Epidermal melanocyte (primary cell): ENCODE measurements around the gene NUP210.

Source experiments
- DNase-seq: peaks from one replicate; pipeline ENCODE4 v3.0.0; 2011; ENCODE audit warnings: low spot score; ENCODE audit not compliant: insufficient read length

The NUP210 gene

DNA sequence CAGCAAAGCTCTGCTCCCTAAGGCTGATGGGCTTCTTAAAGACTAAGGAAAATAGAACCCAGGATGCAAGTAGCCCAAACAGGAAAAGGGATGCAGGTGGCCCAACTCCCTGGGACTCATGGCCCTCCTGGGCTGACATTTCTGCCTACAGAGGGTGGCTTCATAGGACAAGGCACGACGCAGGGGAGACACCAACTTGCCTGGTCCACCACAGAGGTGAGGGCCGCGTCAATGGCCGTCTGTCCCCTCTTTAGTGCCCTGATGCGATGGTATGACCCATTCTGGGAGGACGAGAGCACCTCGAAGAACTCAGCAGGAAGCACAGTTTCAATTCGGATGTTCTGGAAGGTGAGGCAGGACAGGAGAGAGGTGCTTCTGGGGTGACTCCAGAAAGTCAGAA lies 44.0 kb downstream of the NUP210 start:
- no peak for DNase-seq

DNA sequence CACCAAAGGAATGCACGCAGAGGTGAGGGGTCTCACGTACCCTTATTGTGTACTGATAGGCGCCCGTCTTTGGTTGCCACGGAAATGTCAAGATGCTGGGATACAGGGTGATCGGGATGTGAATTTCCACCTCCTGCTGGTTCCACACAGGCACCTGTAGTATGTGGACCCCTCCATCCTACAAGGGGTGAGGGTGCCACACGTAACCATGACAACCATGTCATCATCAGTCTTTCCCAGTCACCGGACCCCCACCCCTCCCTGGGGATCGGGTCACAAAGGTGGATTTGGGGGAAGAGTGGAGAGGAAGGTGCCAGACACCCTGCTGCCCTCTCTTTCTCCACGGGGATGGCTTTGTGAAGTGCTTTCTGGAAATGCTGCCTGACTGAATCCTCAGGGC lies 44.7 kb downstream of the NUP210 start:
- DNase-seq, result no peak

DNA sequence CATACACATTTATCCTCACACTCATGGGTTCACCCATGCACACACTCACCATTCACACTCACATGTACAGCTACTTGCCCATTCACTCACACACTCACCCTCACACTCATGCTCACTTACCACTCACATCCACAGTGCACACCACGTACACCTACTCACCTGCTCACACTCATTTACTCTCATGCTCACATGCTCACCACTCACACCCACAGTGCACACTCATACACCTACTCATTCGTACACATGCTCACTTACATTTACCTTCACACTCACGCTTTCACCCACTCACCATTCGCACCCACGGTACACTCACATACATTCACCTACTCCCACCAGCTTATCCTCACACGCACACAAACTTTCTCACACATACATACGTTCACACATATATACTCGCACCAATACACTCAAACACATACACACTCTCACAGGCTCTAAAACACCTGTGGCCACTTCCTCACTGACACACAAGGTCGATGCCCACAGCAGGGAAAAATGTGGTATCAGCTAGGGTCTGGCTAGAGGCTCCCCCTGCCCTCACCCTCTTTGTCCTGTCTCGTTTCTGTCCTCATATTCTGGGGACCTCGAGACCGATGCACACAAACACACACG lies 46.0 kb downstream of the NUP210 start:
- no peak for DNase-seq

DNA sequence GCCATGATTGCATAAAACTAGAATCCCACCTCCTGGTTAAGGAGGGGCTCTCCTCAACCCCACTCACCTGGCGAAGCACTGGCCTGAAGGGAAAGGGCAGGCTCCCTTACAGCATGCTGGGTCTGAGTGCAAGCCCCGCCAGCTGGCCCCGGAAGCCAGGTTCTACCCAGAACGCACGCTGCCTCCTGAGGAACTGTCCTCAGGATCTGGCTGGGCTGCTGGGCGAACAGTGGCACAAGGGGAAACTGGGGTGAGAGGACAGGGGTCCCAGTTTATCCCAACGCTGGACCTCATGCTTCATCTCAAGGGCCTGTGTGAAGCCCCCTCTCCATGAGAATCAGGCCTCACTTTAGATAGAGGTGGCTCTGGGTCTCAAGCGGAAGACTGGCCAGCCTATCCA lies 47.5 kb downstream of the NUP210 start:
- no peak for DNase-seq

DNA sequence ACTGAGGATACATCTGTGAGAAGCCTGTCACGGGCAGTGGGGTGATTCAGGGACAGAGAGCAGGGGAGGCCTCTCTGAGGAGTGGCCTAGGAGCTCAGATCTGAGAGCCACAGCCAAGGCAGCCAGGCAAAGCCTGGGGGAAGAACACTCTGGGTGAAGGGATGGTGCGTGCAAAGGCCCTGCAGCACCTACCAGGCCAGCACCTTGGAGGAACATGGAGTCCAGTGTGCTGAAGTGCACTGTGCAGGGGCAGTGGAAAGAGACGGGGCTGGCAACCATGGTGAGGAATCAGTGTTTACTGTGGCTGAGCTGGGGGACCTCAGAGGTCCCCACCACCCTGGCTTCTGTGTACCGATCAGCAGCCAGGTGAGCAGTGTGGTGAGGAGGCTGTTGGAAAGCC lies 48.0 kb downstream of the NUP210 start:
- DNase-seq, result no peak

DNA sequence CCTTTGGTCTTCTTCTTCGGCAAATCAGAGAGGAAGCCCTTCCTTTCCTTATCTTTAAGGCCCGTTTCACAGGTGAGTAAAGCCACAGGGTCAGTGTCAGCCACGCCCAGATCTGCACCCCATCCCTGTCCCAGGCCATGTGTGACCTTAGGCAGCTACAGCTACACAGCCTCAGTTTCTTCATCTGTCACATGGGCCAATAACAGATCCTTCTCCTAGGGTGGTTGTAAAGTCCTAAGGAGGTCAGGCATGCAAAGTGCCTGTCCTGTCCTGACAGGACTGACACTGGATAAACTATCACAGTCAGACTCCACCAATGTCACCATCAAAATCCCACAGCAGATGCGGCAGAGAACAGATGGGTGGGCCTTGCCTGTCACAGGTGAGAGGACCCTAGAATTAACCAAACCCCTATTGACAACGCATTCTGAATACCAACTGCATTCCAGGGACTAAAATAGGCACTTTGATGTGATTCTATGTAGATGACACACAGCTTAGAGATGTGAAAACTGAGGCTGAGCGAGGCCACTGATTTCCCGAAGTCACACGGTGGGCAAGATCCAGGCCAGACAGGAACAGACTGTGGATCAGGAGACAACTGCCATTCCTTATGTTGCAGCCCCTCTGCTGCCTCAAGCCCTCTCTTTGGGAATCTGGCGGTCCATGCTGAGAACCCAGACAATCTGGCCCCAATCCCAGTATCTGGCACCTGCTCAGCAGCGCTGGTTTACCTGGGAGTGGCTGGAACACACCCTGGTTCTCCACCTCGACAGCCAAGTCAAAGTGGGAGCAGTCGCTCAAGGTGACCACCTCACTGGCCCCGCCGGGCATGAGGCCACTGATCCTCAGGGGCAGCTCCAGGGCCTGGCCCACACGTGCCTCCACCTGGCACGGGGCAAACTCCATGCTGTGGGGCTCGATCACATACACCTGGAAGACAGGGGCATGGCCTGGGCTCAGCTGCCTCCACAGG lies 48.7 kb downstream of the NUP210 start:
- no peak for DNase-seq

DNA sequence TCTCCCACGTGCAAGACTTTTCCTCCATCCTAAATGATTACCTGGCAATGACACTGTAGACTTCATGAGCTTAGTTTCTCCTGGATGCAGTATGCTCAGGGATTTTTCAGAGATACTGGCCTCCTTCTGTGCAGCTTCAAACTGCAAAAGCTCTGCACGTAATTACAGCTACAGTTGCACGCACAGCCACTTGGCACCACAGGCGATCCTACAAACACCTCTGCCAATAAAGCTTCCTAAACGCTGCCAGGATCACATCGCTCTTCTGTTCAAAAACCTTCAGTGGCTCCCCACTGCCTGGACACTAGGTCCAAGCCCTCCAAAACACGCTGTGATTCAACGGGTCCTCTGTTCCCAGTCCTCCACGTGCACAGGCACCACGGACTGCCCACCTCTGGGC lies 49.5 kb downstream of the NUP210 start:
- DNase-seq, result no peak

DNA sequence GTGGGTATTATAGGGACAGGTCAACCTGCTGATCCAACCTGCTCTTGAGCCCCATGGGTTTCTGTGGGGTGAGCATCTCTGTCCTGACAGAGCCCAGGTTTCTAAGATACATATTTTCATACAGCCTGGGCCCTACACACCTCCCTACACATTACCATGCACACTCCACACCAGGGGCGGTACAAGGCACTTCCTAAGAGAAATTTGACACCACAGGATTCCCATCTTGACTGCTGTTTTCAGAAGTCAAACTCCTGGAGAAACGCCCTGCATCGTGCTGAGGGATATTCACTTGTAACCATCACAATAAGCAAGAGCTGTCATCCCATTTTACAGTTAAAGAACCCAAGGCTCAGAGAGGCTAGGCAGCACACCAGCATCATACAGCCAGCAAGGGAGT lies 50.1 kb downstream of the NUP210 start:
- no peak for DNase-seq

DNA sequence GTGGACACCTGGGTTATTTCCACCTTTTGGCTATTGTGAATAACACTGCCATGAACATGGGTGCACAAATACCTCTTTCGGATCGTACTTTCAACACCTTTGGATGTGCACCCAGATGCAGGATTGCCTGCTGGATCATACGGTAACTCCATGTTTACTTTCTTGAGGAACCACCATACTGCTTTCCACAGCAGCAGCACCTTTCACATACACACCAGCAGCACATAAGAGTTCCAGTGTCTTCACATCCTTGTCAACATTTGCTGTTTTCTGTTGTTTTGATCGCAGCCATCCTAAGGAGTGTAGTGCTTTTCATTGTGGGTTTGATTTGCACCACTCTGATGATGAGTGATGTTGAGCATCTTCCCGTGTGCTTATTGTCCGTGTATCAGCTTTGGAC lies 51.3 kb downstream of the NUP210 start:
- no peak for DNase-seq

DNA sequence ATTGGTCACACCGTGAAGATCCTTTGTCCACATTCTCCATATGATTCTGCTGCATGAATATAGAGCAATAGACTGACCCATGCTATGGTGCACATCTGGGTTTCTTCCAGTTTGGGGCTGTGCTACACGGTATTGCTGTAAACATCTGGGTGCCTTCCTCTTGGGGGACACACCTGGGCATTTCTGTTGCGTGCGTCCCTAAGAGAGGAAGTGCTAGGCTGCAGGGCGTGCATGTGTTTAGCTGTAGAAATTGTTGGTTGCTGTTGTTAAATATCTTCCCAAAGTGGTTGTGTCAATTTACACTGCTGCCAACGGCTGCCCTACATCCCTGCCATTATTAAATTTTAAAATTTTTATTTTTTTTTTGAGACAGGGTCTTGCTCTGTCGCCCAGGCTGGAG lies 52.4 kb downstream of the NUP210 start:
- DNase-seq, result no peak

DNA sequence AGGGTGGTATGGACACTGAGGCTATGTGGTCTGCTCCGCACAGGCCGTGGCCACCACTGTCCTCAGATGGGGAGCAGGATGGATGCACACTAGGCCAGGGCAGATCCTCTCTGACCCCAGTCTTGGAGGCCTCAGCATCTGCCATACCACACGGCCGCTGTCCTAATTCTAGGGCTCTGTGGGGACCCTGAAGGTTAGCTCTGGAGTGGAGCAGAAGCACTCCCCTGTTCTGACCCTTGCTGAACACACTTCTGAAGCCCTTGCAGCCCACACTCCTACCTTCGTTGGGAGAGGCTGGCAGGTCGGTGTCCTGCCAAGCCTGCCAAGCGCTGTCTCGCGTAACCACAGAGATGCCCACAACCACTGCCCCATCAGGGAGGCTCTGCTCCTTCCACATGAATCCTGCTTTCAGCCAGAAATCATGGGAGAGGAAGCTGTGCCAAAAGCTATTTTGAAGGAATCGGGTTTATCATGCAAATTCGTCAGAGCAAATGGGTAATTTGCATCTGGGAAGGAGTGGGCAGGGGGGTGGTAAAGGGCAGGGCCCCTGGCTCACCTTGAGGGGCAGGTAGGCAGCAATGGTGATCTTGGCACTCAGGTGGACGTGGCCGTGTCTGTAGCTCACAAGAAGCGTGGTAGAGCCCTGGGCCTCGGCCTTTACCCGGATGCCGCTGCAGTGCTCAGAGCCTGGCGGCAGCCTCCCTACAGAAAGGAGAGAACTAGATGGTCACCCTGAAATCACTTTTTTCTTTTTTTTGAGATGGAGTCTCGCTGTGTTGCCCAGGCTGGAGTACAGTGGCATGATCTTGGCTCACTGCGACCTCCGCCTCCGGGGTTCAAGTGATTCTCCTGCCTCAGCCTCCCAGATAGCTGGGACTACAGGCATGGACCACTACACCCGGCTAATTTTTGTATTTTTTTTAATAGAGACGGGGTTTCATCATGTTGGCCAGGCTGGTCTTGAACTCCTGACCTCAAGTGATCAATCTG lies 54.4 kb downstream of the NUP210 start:
- no peak for DNase-seq

DNA sequence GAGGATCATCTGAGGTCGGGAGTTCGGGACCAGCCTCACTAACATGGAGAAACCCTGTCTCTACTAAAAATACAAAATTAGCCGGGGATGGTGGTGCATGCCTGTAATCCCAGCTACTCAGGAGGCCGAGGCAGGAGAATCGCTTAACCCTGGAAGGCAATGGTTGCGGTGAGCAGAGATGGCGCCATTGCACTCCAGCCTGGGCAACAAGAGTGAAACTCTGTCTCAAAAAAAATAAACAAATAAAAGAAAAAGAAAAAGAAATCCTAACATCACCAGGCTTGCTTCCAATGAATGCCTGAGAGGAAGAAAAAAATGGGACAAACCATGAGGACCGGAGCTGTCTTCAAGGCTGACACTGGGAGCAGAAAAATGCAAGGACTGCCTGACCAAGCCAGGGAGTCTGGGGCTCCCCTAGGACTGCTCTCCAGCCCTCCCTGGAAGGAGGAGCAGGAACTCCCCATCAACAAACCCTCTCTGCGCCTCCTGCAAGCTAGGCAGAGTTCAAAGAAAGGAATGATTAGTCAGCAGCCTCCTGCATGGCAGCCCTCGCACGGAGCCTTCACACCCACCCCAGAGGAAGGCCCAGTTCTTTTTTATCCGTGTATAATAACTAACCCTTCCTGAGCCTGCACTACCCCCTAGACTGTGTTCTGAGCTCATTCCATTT lies 55.4 kb downstream of the NUP210 start:
- DNase-seq, result no peak

DNA sequence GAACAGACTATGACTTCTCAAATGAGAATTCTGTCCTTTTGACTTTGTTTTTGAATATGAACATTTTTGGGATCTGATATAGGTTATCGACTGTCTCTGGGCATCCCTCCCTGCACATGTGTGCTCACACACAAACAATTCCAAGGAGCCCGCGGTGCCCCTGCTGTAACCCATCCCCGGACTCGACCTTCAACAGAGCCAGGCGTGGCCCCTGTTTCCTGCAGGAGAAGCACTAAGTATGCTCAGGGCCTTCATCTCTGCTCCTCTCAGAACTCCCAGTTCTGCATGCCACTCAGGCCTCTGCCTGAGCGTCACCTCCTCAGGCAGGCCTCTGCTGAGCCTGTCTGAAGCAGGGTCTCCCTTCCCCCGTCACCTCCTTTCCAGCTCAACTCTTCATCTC lies 57.6 kb downstream of the NUP210 start:
- no peak for DNase-seq

DNA sequence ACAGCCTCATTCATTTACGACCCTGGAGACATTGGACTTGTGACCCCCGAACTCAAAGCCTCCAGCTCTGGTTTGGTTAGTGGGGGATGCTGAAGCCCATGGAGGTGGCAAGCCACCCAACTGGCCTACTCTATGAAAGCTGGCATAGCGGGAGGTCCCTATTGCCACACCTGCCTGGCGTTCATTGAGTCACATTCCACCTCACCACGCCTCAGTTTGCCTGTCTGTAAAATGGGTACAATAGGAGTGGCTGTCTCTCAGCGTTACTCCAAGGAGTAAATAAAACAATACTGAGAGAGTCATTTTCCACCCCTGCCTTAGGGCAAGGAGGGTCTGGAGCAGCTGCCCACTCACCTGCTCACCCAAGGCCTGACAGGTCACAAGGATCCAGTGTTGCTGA lies 60.2 kb downstream of the NUP210 start:
- no peak for DNase-seq

DNA sequence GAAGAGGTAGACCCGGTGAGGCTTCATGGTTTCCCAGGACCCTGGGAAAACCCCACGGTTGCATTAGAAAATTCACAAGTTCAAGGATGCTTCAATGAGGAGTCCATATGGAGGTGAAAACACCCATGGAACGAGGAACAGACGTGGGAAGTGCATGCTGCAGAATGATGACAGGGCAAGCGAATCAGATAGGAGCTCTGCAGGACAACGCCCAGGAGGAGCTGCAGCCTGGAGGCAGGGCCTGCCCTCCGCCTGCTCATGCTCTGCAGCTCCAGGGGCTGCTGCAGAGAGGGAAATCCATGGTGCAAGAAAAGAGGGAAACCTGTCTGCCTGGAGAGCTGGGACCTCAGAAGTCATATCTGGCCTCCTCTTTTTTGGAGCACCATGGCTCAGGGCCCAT lies 61.5 kb downstream of the NUP210 start:
- no peak for DNase-seq

DNA sequence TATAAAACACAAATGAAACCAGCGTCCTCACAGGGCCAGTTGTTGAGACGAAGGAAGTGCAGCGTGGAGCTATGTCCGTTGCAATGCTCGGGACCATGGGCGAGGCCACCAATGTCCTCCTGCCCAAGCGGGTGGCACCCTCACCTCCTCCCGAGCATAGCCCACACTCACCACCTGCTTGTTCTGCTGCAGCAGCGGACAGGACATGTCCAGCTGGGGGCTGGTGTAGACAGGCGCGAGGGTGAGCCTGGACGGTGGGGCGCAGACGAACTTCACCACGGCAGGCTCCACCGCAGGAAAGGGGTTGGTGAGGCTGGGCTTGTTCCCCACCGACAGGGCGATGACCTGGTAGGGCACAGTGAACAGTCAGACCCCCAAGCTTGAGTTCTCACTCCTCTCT lies 62.1 kb downstream of the NUP210 start:
- no peak for DNase-seq

DNA sequence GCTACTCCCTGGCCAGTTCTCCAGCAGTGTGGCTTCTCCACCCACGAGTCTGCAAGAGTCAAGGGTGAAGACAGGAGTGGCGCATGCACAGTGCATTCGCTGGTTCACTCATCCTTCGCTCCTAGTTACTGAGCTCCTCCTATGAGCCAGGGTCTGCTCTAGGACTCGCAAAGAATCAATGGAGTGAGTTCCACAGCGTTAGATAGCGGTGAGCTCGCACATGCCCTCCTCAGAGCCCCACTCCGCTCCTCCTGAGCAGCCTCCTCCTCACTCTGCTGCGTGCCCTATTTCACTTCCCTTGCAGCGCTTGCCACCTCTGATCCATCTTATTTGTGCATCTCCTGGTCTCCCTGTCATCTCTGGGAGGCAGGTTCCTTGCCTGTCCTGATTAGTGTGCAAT lies 63.0 kb downstream of the NUP210 start:
- DNase-seq, result no peak

DNA sequence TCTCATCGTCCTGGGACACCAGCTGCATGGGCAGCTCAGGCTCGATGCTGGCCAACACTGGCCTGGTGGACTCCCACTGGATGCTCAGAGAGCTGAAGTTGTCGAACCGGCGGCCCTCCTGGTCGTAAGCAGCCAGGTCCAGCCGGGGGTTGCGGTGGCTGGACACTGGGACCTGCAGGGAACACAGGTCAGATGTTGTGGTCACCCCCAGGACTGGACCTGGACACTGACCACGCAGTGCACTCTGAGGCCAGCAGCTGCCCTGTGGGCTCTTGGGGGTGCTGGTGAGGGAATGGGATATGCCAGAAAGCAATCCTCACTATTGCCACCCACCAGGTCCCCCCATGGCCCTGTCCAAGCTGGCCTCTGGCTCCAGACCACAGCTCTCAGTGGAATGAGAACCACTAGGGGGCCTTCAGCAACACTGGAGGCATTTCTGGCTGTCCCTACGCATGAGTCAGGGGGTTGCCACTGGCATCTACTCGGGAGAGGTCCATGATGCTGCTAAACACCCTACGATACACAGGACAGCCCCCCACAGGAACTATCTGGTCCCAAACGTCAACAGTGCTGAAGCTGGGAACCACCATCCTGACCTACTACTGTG lies 66.1 kb downstream of the NUP210 start:
- DNase-seq, result no peak

DNA sequence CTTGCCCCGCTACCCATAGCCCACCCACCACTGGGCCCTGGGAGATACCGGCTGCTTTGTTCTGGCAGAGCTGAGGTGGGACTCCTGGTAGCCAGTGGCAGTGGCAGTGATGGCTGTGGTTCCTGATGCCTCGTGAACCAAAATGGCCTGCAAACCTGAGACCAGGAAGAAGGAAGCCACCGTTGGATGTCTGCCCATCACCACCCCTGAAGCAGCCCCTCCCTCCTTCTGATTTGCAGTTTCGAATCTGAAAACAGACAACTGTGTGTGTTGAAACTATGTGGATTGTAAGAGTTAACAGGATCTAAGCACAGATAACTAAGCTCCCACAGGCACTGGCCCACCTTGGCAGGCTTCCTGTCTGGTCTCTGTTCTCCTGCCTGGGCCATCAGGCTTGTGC lies 66.6 kb downstream of the NUP210 start:
- DNase-seq, result no peak

DNA sequence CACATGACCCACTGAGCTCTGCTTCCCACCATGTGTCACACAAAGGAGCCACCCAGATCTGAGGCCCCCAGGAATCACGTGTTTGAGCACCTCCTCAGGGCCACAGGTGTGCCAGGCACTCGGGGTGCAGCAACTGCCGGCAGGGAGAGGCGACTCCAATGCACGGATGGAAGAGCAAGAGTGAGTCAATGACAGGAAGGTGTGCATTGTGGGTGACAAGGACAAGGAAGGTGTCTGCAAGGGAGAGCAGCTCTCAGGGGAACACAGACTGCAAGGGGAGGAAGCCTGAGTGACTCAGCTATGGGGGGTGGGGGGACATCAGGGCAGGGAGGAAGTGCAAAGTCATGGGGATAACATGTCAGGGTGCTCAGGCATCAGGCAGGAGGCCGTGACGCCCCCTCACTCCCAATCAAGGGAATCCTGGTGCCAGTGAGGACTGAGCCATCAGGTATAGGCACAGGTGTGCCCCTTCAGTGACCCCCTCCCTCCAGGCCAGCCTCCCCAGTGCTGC lies 67.4 kb downstream of the NUP210 start:
- DNase-seq, result no peak

DNA sequence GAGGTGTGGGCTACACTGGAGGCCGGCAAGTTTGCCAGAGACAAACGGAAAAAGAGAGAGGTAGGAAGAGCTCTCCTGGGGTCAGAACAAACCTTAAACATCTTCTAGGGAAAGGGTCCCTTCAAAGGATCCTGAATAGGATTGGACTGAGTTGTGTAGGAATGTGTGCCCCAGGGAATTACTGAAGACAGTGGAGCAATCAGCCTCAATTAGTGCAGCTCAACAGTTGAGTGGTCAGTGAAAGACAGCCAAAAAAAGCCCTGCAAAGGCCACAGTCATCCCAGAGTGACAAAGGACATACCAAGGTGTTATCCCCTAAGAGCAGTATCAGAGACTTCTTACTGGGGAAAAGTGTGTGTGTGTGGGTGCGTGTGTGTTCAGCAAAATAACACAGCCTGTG lies 70.3 kb downstream of the NUP210 start:
- DNase-seq, result no peak
